Suprapubic skin (tissue), 3 donors: ENCODE results near the gene APOC4.
"Not testable (repeated sequence)": the region's sequence is repeated elsewhere in the genome, so short reads cannot be mapped to it uniquely, and the experiment has no call there.

Experiments
- CTCF ChIP-seq, 2 donors: fragments of 200-600 bp in 1 of 2; fragments of 450-650 bp in 1 of 2; sonication (generic) in 1 of 2; IDR thresholded peaks; one replicate each; pipeline ENCODE4 v1.5.1; 2016 to 2019; ENCODE audit warnings: antibody characterized with exemption in 2 of 2, mild to moderate bottlenecking in 1 of 2, moderate library complexity in 1 of 2
- POLR2A ChIP-seq, 2 donors: fragments of 450-650 bp; IDR thresholded peaks; one replicate each; pipeline ENCODE4 v1.6.1; 2017; ENCODE audit warnings: antibody characterized with exemption in 2 of 2, mild to moderate bottlenecking in 2 of 2, moderate library complexity in 2 of 2

GRCh38 chr19:44911896-44912295 is 30.1 kb upstream of the APOC4 start:
- not testable (repeated sequence) for TF ChIP-seq CTCF, POLR2A (IDR thresholded peaks at IDR 0.05)
